HG03064 (cell line): ENCODE measurements around the gene TRAF3.
A peak's percentile ranks its signal among the peaks of the same experiment; 100 is the strongest.
"Not testable (repeated sequence)": the region's sequence is repeated elsewhere in the genome, so short reads cannot be mapped to it uniquely, and the experiment has no call there.

ENCODE experiments used
- ATAC-seq: cut with Tn5 transposase; IDR thresholded peaks from one replicate; pipeline ENCODE4 v1.9.1; 2021; ENCODE audit warnings: low read depth; ENCODE audit not compliant: unreplicated experiment

Gene TRAF3

GRCh38 chr14:102750376-102750775 lies 26.9 kb upstream of the TRAF3 start:
- ATAC-seq: no peak

GRCh38 chr14:102751088-102751487 lies 26.2 kb upstream of the TRAF3 start:
- no peak for ATAC-seq

DNA sequence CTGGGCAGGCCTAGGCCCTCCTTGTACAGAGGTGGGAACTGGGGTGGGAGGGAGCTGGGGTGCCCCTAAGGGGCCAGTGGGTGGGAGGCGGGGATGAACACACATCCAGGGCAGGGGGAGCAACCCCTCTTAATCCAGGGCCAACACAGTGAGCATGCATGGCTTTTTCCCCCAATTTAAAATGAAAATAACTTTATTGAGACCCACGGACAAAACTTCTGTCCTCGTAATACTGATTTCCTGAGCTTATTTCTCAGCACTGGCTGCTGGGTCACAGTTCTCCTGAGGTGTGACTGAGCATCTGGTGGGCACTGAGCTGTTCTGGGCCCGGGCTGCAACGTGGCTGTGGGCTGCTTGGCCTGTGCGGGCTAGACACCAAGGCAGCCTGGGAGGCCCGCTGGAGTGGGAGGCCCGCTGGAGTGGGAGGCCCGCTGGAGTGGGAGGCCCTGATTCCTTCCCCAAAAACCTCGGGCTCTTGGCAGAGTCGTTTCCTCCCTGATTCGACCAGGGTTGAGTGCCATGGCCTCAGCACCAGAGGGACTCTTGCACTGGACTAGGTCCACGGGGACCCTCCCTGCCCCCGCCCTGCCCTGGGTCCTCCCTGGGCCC lies 24.9 kb upstream of the TRAF3 start:
- ATAC-seq: no peak

GRCh38 chr14:102754370-102755262 lies 22.6 kb upstream of the TRAF3 start:
- no peak for ATAC-seq

DNA sequence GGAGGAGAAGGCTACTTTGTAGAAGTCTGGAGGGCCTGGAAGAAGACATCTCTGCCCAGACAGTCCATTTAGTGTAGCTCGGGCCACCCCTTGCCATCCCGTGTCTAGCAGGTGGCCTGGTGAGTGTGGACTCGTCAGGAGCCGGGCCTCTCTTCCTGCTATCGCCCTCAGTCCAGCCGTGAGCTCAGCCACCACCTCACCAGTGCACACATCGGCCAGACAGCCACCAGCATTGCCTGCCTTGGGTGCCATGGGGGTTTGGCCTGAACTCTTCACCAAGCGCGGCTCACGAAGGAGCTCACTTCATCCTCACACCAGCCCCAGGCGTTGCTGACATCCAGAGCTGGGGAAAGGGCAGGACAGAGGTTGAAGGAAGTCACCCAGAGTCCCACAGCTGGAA lies 19.6 kb upstream of the TRAF3 start:
- no peak for ATAC-seq

GRCh38 chr14:102758087-102758486 lies 19.2 kb upstream of the TRAF3 start:
- ATAC-seq: no peak

DNA sequence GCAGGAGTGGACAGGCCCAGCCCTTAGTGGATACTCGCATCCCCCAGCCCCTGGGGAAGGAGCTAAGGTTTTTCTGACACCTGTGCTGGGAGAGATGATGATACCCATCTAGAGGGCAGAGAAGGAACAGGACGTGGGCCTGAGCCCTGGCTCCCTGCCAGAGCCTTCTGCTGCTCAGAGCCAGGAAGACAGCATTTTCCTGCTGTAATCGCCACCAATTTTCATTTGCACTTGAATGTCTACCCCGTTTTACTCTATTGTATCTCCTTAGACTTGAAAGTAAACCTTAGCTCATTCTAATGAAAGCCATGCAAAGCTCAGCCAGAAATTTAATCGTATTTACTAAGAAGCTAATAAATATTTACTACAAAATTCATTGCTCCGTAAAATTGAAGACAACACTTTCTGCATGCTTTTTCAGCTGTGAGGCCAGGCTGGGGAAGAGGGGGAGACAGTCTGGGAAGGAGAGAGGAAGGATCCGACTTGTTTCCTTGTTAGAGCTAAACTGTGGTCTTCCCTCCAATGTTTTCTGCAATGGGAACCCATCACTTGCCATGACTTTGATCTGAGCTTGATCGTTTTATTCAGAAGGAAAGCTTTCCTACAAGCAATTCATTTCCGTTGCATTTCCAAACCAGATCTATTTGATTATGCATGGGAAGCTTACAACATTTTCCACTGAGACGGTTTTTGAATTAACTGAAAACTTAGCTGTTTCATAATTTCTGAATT lies 17.6 kb upstream of the TRAF3 start:
- no peak for ATAC-seq

GRCh38 chr14:102760496-102761193 lies 16.6 kb upstream of the TRAF3 start:
- no peak for ATAC-seq

DNA sequence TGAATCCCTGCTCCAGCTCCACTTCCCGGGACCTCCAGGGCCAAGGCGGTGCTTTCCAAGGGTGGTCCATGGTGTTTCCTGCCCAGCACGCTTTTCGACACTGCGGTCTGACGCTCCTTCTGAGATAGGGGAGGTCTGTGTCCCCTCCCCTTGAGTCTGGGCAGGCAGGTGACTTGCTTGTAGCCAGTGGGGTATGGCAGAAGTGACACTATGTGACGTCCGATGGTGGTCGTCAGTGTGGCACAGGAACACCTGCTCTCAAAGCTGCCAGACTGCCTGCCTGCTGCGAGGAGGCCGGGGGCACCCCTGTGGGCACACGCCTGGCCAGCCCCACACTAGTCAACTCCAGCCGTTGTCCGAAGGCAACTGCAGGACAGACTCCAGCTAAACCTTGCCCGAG lies 16.0 kb upstream of the TRAF3 start:
- no peak for ATAC-seq

- no peak for ATAC-seq
Measured at GRCh38 chr14:102764220-102764671, 13.0 kb upstream of the TRAF3 start.

GRCh38 chr14:102765770-102766169 lies 11.5 kb upstream of the TRAF3 start:
- ATAC-seq: not testable (repeated sequence)

- ATAC-seq: no peak
Measured at GRCh38 chr14:102768223-102769048, 8.8 kb upstream of the TRAF3 start.

- no peak for ATAC-seq
Measured at GRCh38 chr14:102769049-102769327, 8.3 kb upstream of the TRAF3 start.

GRCh38 chr14:102770147-102771123 lies 6.8 kb upstream of the TRAF3 start:
- no peak for ATAC-seq

DNA sequence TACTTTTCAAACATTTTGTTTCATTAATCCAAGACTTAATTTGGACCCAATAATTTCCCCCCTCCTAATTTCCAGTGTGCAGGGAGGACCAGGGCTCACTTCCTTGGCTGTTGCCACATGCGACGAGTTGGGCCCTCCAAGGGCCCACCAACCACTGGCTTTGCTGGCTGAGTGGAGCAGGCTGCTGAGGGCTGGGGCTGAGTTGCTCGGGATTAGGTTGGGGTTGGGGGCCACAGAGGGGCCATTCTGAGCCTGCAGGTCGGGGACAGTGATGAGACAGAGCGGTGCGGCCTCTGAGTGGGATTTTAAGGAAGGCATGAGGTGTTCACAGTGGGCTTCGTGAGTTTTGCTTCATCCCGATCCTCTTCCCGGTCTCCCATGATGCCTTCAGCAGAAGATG lies 6.1 kb upstream of the TRAF3 start:
- no peak for ATAC-seq

GRCh38 chr14:102772781-102773570 lies 4.3 kb upstream of the TRAF3 start:
- no peak for ATAC-seq

DNA sequence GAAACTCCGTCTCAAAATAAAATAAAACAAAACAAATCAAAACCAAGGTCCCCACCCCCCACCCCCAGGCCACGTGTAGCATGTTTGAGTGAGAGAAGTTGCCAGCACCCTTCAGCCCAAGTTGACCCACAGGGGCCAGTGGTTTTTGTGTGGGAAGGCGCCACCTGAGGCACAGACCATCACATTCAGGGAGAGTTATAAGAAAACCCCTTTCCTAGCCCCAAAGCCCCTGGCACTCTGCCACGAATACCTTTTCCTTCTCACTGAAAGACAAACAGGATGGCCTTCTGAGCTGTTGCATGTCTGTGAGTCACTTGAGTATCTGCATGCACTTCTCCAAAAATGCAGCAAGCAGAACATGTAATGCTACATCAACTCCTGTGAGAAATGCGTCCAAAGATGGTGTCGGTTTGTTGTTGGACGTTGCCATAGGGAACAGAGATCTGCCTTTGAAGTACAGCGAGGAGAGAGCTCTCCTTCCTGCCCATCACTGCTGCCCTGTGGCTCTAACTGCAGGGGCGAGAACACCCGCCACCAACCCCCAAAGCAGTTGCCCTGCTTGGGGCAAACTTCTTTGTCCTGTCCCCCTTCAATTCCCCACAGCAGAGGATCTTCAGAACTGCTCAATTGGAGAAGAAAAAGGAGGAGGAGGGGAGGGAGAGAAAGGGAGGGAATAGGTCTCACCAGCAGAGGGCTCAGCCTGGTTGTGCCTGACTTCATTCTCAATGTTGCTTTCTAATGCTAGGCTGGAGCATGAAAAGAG lies 2.7 kb upstream of the TRAF3 start:
- ATAC-seq: peak; percentile 34
